Measurements from ENCODE around the gene CNST.
A peak's percentile ranks its signal among the peaks of the same experiment; 100 is the strongest.

CNST gene

DNA sequence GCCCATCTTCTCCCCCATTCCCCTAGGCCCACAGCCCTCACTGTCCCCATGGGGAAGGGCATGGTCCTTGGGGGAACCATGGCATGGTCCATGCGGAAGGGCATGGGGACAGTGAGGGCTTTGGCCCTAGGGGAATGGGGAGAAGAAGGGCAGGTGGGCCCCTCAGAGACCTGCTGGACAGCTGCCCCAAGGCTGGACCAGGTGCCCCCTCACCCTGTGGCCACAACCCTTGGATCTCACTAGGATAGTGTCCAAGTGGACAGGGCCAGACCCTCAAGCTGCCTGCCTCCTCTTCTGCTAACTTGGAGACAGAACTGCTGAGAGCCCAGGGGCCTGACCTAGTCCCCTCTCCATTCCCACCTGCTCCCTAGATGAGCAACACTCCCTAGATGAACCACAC is 46.7 kb upstream of the CNST start:
- no peak overlapping the region for H3K4me2 ChIP-seq (ENCODE audit: low read depth, low read length, poor library complexity, severe bottlenecking)
- H3K36me3 ChIP-seq (ENCODE audit: low read length): no peaks in the 10 kb centered on the region
- no peaks in the 10 kb centered on the region for H3F3A ChIP-seq (ENCODE audit: insufficient read depth)
- no peak overlapping the region for H3K9ac ChIP-seq (ENCODE audit: low read length)
- no peak overlapping the region for H3K27ac ChIP-seq (ENCODE audit: low read depth, low read length)
- TF ChIP-seq, protein P1, sequence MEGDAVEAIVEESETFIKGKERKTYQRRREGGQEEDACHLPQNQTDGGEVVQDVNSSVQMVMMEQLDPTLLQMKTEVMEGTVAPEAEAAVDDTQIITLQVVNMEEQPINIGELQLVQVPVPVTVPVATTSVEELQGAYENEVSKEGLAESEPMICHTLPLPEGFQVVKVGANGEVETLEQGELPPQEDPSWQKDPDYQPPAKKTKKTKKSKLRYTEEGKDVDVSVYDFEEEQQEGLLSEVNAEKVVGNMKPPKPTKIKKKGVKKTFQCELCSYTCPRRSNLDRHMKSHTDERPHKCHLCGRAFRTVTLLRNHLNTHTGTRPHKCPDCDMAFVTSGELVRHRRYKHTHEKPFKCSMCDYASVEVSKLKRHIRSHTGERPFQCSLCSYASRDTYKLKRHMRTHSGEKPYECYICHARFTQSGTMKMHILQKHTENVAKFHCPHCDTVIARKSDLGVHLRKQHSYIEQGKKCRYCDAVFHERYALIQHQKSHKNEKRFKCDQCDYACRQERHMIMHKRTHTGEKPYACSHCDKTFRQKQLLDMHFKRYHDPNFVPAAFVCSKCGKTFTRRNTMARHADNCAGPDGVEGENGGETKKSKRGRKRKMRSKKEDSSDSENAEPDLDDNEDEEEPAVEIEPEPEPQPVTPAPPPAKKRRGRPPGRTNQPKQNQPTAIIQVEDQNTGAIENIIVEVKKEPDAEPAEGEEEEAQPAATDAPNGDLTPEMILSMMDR (IDR thresholded peaks at IDR 0.05; ENCODE audit: insufficient read depth, low read length, poor library complexity, severe bottlenecking): no peak
- TF ChIP-seq EZH2phosphoT487 (conservative IDR thresholded peaks at IDR 0.05; ENCODE audit: low read length): no peak
- H2AFZ ChIP-seq (ENCODE audit: low read depth, low read length, severe bottlenecking): no peak overlapping the region
- H4K20me1 ChIP-seq (ENCODE audit: low read depth, low read length): no peaks in the 10 kb centered on the region
- no peaks in the 10 kb centered on the region for H3K79me2 ChIP-seq (ENCODE audit: insufficient read depth, low read length)
- H3K9me3 ChIP-seq (ENCODE audit: insufficient read depth, low read length): peaks cover 24% of the 10 kb centered on the region; the same call in 1 of the 2 replicates
- H3K4me3 ChIP-seq (ENCODE audit: insufficient read depth, low read length, poor library complexity, severe bottlenecking): no peak overlapping the region
- H3K9me2 ChIP-seq (replicated peaks; ENCODE audit: insufficient read depth, low read length): no peaks in the 10 kb centered on the region
- H3K27me3 ChIP-seq (ENCODE audit: low read length): no peaks in the 10 kb centered on the region

DNA sequence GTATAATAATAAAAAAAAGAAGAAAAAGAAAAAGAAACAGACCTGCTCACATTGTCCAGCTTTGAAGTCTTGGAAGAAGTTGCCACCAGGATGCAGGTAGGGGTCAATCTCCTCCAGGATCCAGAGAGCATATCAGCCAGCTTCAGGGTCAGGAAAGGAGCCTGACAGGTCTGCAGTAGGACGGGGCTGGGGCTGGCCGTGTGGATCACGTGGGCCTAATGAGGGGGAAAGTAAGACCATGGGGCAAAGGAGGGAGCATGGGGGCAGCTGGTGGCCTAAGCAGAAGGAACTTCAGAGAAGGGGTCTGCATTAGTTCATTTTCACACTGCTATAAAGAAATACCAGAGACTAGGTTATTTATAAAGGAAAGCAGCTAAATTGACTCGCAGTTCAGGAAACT is 39.9 kb upstream of the CNST start:
- Histone ChIP-seq H4K20me1 (ENCODE audit: low read depth, low read length) (no peaks in the 10 kb centered on the region), H3K27me3 (ENCODE audit: low read length) (no peaks in the 10 kb centered on the region), H3F3A (ENCODE audit: insufficient read depth) (no peaks in the 10 kb centered on the region), H2AFZ (ENCODE audit: low read depth, low read length, severe bottlenecking) (no peak overlapping the region), H3K27ac (ENCODE audit: low read depth, low read length) (no peak overlapping the region), H3K4me3 (ENCODE audit: insufficient read depth, low read length, poor library complexity, severe bottlenecking) (no peak overlapping the region), H3K9ac (ENCODE audit: low read length) (no peak overlapping the region), H3K36me3 (ENCODE audit: low read length) (no peaks in the 10 kb centered on the region), H3K4me2 (ENCODE audit: low read depth, low read length, poor library complexity, severe bottlenecking) (no peak overlapping the region), H3K79me2 (ENCODE audit: insufficient read depth, low read length) (no peaks in the 10 kb centered on the region), H3K9me3 (ENCODE audit: insufficient read depth, low read length) (peaks cover 10% of the 10 kb centered on the region; the same call in 1 of the 2 replicates), H3K9me2 (replicated peaks; ENCODE audit: insufficient read depth, low read length) (no peaks in the 10 kb centered on the region)
- TF ChIP-seq EZH2phosphoT487 (conservative IDR thresholded peaks at IDR 0.05; ENCODE audit: low read length): no peak

DNA sequence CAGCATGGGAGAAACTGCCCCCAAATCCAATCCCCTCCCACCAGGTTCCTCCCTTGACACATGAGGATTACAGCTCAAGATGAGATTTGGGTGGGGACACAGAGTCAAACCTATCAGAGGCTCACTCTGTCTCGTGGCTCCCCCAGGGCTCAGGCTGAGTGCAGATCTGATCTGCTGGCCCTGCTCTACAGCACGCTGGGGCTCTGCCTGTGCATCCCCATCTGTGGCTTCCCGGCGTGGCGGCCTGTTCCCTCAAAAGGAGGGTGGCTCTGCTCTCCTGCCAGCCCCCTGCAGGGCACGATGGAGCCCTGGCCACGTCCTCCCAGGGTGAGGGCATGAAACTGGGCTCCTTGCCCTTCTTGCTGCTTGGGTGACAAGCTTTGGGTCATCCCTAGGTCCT is 39.3 kb upstream of the CNST start:
- H3K9me3 ChIP-seq (ENCODE audit: insufficient read depth, low read length): peaks cover 10% of the 10 kb centered on the region; the same call in 1 of the 2 replicates
- no peaks in the 10 kb centered on the region for H3K36me3 ChIP-seq (ENCODE audit: low read length)
- no peaks in the 10 kb centered on the region for H3K9me2 ChIP-seq (replicated peaks; ENCODE audit: insufficient read depth, low read length)
- TF ChIP-seq EZH2phosphoT487 (conservative IDR thresholded peaks at IDR 0.05; ENCODE audit: low read length): no peak
- TF ChIP-seq, protein P1 (IDR thresholded peaks at IDR 0.05; ENCODE audit: insufficient read depth, low read length, poor library complexity, severe bottlenecking): no peak
- H3K79me2 ChIP-seq (ENCODE audit: insufficient read depth, low read length): no peaks in the 10 kb centered on the region
- H3K9ac ChIP-seq (ENCODE audit: low read length): no peak overlapping the region
- no peaks in the 10 kb centered on the region for H4K20me1 ChIP-seq (ENCODE audit: low read depth, low read length)
- no peak overlapping the region for H3K4me2 ChIP-seq (ENCODE audit: low read depth, low read length, poor library complexity, severe bottlenecking)
- H3F3A ChIP-seq (ENCODE audit: insufficient read depth): no peaks in the 10 kb centered on the region
- no peak overlapping the region for H3K4me3 ChIP-seq (ENCODE audit: insufficient read depth, low read length, poor library complexity, severe bottlenecking)
- peak overlapping the region; percentile 12 for H2AFZ ChIP-seq (ENCODE audit: low read depth, low read length, severe bottlenecking)
- H3K27me3 ChIP-seq (ENCODE audit: low read length): no peaks in the 10 kb centered on the region
- H3K27ac ChIP-seq (ENCODE audit: low read depth, low read length): no peak overlapping the region

DNA sequence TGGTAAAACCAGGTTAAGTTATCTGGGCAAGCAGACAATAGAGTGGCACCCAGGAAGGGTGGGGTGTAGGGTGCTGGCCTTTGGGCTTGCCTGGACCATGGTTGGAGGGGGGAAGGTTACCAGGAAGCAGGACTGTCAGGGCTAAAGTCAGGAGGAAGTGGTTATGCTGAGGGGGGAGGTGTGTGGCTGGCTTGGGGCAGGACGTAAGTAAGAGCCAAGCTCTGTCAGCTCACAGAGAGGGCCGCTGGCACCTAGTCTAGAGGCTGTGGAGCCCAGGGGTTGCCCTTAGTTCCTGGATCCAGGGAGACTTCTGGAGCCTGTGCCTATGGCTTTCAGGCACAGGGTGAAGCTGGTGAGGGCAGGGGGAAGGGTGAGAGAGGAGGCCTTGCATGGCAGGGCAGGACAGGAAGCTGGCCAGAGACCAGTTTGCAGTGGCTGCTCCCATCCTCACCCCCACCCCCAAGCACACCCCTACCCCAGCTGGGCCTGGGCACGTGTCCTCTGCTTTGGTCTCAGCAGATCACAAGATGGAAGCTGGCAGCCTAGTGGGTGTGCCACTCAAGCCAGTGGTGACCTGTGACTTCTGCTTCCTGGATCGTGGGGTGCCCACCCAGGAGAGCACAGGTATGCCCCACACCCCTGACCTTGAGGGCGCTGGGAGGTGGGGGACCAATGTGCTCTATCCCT is 38.7 kb upstream of the CNST start:
- Histone ChIP-seq H3K27me3 (ENCODE audit: low read length) (no peaks in the 10 kb centered on the region), H3K9me3 (ENCODE audit: insufficient read depth, low read length) (peaks cover 10% of the 10 kb centered on the region; the same call in 1 of the 2 replicates), H3K9ac (ENCODE audit: low read length) (no peak overlapping the region)

More for the DNA sequence above, 38.7 kb upstream of the CNST start:
- Histone ChIP-seq H3K4me2 (ENCODE audit: low read depth, low read length, poor library complexity, severe bottlenecking) (no peak overlapping the region), H3K27ac (ENCODE audit: low read depth, low read length) (no peak overlapping the region), H2AFZ (ENCODE audit: low read depth, low read length, severe bottlenecking) (peak overlapping the region; percentile 12), H3K36me3 (ENCODE audit: low read length) (no peaks in the 10 kb centered on the region), H3F3A (ENCODE audit: insufficient read depth) (no peaks in the 10 kb centered on the region), H3K4me3 (ENCODE audit: insufficient read depth, low read length, poor library complexity, severe bottlenecking) (no peak overlapping the region), H3K79me2 (ENCODE audit: insufficient read depth, low read length) (no peaks in the 10 kb centered on the region), H4K20me1 (ENCODE audit: low read depth, low read length) (no peaks in the 10 kb centered on the region), H3K9me2 (replicated peaks; ENCODE audit: insufficient read depth, low read length) (no peaks in the 10 kb centered on the region)
- no peak for TF ChIP-seq EZH2phosphoT487 (conservative IDR thresholded peaks at IDR 0.05; ENCODE audit: low read length)
- TF ChIP-seq, protein P1 (IDR thresholded peaks at IDR 0.05; ENCODE audit: insufficient read depth, low read length, poor library complexity, severe bottlenecking): no peak

Measured in SU-DHL-6 (cell line).